SK-N-SH (cell line): ENCODE measurements around the gene SIRPB2. TPM values are rescaled to one million over a fixed set of nuclear protein-coding genes. Genes with fewer than 3 reads are reported as not detected.

Experiments
- CTCF ChIA-PET: fragments of 300-600, 350-600 bp; formaldehyde crosslinking; extraction: SDS; loops from one replicate; lab custom pipeline; 2021; lab: Yijun Ruan, JAX
- POLR2A ChIA-PET: fragments of 350-600 bp; sonication (Branson Sonifier 250); formaldehyde crosslinking; extraction: SDS; loops from one replicate; lab custom pipeline; 2020; ENCODE audit warnings: antibody characterized with exemption, inconsistent platforms; lab: Yijun Ruan, JAX
- DNase-seq: peaks from one replicate; pipeline ENCODE4 v3.0.0; 2012
- H2AFZ ChIP-seq: fragments of 200-600 bp; sonication (generic); 2 replicates; pipeline ENCODE4 v1.8.1; 2016; ENCODE audit warnings: antibody characterized with exemption, mild to moderate bottlenecking, low read depth
- H3F3A ChIP-seq: fragments of 200-600 bp; sonication (generic); replicated peaks from 2 replicates; pipeline ENCODE3; 2016; ENCODE audit warnings: antibody characterized with exemption, mild to moderate bottlenecking; ENCODE audit not compliant: insufficient read depth
- H3K27ac ChIP-seq, 2 experiments: fragments of 200-500 bp in 1 of 2; fragments of 200-600 bp in 1 of 2; sonication (Bioruptor generic) in 1 of 2; sonication (generic), shearing (Covaris generic) in 1 of 2; 2 replicates each; pipeline versions ENCODE4 v1.5.1 to v1.6.1; 2014 to 2016; ENCODE audit warnings: low read depth in 2 of 2, inconsistent platforms in 1 of 2, low read length in 1 of 2, mild to moderate bottlenecking in 1 of 2, mixed read lengths in 1 of 2
- H3K27me3 ChIP-seq: fragments of 200-600 bp; sonication (generic), shearing (Covaris generic); 2 replicates; pipeline ENCODE4 v1.6.1; 2016; ENCODE audit warnings: mixed run types; ENCODE audit not compliant: insufficient read depth
- H3K36me3 ChIP-seq, 2 experiments: fragments of 200-500 bp in 1 of 2; fragments of 200-600 bp in 1 of 2; sonication (Bioruptor generic) in 1 of 2; sonication (generic) in 1 of 2; replicated peaks in 1 of 2; 2 replicates each; pipeline versions ENCODE3 to v1.5.1; 2014 to 2016; ENCODE audit warnings: low read length in 1 of 2, mild to moderate bottlenecking in 1 of 2; ENCODE audit not compliant: insufficient read depth in 2 of 2, control insufficient read depth in 1 of 2
- H3K4me1 ChIP-seq, 2 experiments: fragments of 200-500 bp in 1 of 2; fragments of 200-600 bp in 1 of 2; sonication (Bioruptor generic) in 1 of 2; sonication (generic), shearing (Covaris generic) in 1 of 2; 2 replicates each; pipeline versions ENCODE4 v1.5.1 to v1.6.1; 2014 to 2016; ENCODE audit warnings: low read depth in 1 of 2, low read length in 1 of 2, mixed run types in 1 of 2; ENCODE audit not compliant: insufficient read depth in 2 of 2, control insufficient read depth in 1 of 2
- H3K4me2 ChIP-seq: fragments of 200-600 bp; sonication (generic), shearing (Covaris generic); 2 replicates; pipeline ENCODE4 v1.6.1; 2017; ENCODE audit warnings: mixed run types
- H3K4me3 ChIP-seq, 2 experiments: fragments of 200-500 bp in 1 of 2; fragments of 200-600 bp in 1 of 2; sonication (Bioruptor generic) in 1 of 2; sonication (generic), shearing (Covaris generic) in 1 of 2; 2 replicates each; pipeline versions ENCODE4 v1.5.1 to v1.8.1; 2014 to 2016; ENCODE audit warnings: low read depth in 2 of 2, inconsistent platforms in 1 of 2, low read length in 1 of 2, mild to moderate bottlenecking in 1 of 2, mixed read lengths in 1 of 2, moderate library complexity in 1 of 2
- H3K79me2 ChIP-seq: fragments of 200-600 bp; sonication (generic); 2 replicates; pipeline ENCODE4 v1.8.1; 2017; ENCODE audit warnings: mild to moderate bottlenecking; ENCODE audit not compliant: insufficient read depth
- H3K9ac ChIP-seq: fragments of 200-600 bp; sonication (generic); 2 replicates; pipeline ENCODE4 v1.6.1; 2017; ENCODE audit warnings: mixed run types
- H3K9me2 ChIP-seq: fragments of 200-600 bp; sonication (generic); 2 replicates; pipeline ENCODE4 v1.6.1; 2017; ENCODE audit warnings: mixed run types
- H3K9me3 ChIP-seq: fragments of 200-600 bp; sonication (generic); 2 replicates; pipeline ENCODE4 v1.6.1; 2017; ENCODE audit warnings: mixed run types, mild to moderate bottlenecking, moderate library complexity
- H4K20me1 ChIP-seq: fragments of 200-600 bp; sonication (generic); 2 replicates; pipeline ENCODE4 v1.6.1; 2017; ENCODE audit warnings: mild to moderate bottlenecking, mixed run types; ENCODE audit not compliant: insufficient read depth
- EP300 ChIP-seq, 2 experiments: IDR thresholded peaks; 2 replicates each; pipeline versions ENCODE4 v1.4.0 to v1.6.1; 2012; ENCODE audit warnings: borderline replicate concordance in 1 of 2, low read depth in 1 of 2, low read length in 1 of 2
- EZH2phosphoT487 ChIP-seq: fragments of 200-600 bp; sonication (generic); IDR thresholded peaks from 2 replicates; pipeline ENCODE4 v1.6.1; 2017; ENCODE audit warnings: low read depth, mixed run types, mild to moderate bottlenecking, antibody characterized with exemption, moderate library complexity, borderline replicate concordance
- FOXM1 ChIP-seq: IDR thresholded peaks from 2 replicates; pipeline ENCODE4 v1.4.0; 2012; ENCODE audit warnings: low read depth, mild to moderate bottlenecking
- MEF2A ChIP-seq: IDR thresholded peaks from 2 replicates; pipeline ENCODE4 v1.4.0; 2012; ENCODE audit warnings: low read depth, borderline replicate concordance
- MXI1 ChIP-seq: IDR thresholded peaks from 2 replicates; pipeline ENCODE4 v1.6.1; 2012; ENCODE audit warnings: mild to moderate bottlenecking, low read depth, low read length, improper control_type of control experiment
- NRF1 ChIP-seq: IDR thresholded peaks from 2 replicates; pipeline ENCODE4 v1.6.1; 2012; ENCODE audit warnings: low read depth, mild to moderate bottlenecking, low read length
- RFX5 ChIP-seq: IDR thresholded peaks from 2 replicates; pipeline ENCODE4 v1.6.1; 2012; ENCODE audit warnings: mild to moderate bottlenecking, improper control_type of control experiment, low read length
- SMC3 ChIP-seq: IDR thresholded peaks from 2 replicates; pipeline ENCODE4 v1.6.1; 2012; ENCODE audit warnings: low read depth, low read length, improper control_type of control experiment
- WGBS: methylation state at CpG from one replicate; pipeline ENCODE4 v1.1.6; 2017; ENCODE audit warnings: low lambda C conversion rate; 5-methylcytosine and 5-hydroxymethylcytosine counted together
- polyA plus RNA-seq, 3 experiments: library from polyadenylated mRNA; depleted of rRNA; stranded (reverse); fragments of >200 nt; gene quantifications; 2 replicates each; pipeline ENCODE4 v1.2.3, GENCODE V29; 2012
- TF ChIP-seq, protein P1 (sequence below): IDR thresholded peaks from 2 replicates; pipeline ENCODE4 v1.4.0; 2012; ENCODE audit warnings: low read depth
- TF ChIP-seq, protein P2 (sequence below): IDR thresholded peaks from 2 replicates; pipeline ENCODE4; 2012
- TF ChIP-seq, protein P3 (sequence below): fragments of 200-600 bp; sonication (generic); IDR thresholded peaks from 2 replicates; pipeline ENCODE4 v1.6.1; 2017; ENCODE audit warnings: antibody characterized with exemption, mild to moderate bottlenecking, moderate library complexity
- TF ChIP-seq, protein P4 (sequence below): IDR thresholded peaks from 2 replicates; pipeline ENCODE4 v1.4.0; 2012; ENCODE audit warnings: low read depth, borderline replicate concordance
- TF ChIP-seq, protein P5 (sequence below): IDR thresholded peaks from 2 replicates; pipeline ENCODE4 v1.6.1; 2012; ENCODE audit warnings: mild to moderate bottlenecking, low read depth, low read length, moderate library complexity

SIRPB2 gene
- polyA plus RNA-seq, 1 of the 3 experiments (the other 2 are of a cell fraction): not detected

DNA sequence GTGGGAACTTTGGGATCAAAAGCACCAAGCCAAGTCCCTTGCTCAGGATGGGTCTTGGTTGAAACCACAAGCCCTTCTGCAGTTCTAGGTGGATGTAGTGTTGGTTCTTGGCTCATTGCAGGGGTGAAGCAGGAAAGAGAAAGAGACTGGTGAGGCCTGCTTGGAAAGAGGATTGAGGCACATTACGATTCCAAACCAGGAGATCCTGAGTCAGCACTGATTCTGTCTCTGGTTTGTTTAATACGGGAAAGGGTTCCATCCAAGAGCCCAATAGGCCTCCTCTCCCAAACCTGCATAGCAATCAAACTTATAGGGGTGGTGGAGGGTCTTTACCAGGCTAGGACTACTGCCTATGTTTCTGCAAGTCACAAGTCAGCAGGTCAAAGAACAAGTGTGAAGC is 48.9 kb downstream of the SIRPB2 start:
- Histone ChIP-seq H3K9me3 (no peaks in the 10 kb centered on the region), H3K4me1 (no peaks in the 10 kb centered on the region), H4K20me1 (no peaks in the 10 kb centered on the region), H3K9ac (no peak overlapping the region), H3K27me3 (no peaks in the 10 kb centered on the region), H3K36me3 (peaks cover 42 to 62% of the 10 kb centered on the region in 2 experiments), H3K79me2 (no peaks in the 10 kb centered on the region), H3K4me2 (no peak overlapping the region), H3K4me3 (no peak overlapping the region), H3K27ac (no peak overlapping the region), H2AFZ (no peak overlapping the region), H3K9me2 (no peaks in the 10 kb centered on the region), H3F3A (no peaks in the 10 kb centered on the region)
- ChIA-PET CTCF (no interaction called here), POLR2A (no interaction called here)
- 90% methylated on average over 2 of the region's 2 CpGs for WGBS
- DNase-seq: no peak
- TF ChIP-seq NRF1 (no peak), MXI1 (no peak), FOXM1 (no peak), EP300 (IDR thresholded peaks at IDR 0.05; ENCODE audit: borderline replicate concordance in 1 of 2, low read depth in 1 of 2, low read length in 1 of 2) (no peak), MEF2A (no peak), SMC3 (no peak), EZH2phosphoT487 (no peak), RFX5 (no peak)
- TF ChIP-seq, protein P1, sequence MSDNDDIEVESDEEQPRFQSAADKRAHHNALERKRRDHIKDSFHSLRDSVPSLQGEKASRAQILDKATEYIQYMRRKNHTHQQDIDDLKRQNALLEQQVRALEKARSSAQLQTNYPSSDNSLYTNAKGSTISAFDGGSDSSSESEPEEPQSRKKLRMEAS: no peak
- TF ChIP-seq, protein P2, sequence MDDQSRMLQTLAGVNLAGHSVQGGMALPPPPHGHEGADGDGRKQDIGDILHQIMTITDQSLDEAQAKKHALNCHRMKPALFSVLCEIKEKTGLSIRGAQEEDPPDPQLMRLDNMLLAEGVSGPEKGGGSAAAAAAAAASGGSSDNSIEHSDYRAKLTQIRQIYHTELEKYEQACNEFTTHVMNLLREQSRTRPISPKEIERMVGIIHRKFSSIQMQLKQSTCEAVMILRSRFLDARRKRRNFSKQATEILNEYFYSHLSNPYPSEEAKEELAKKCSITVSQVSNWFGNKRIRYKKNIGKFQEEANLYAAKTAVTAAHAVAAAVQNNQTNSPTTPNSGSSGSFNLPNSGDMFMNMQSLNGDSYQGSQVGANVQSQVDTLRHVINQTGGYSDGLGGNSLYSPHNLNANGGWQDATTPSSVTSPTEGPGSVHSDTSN: no peak
- TF ChIP-seq, protein P3, sequence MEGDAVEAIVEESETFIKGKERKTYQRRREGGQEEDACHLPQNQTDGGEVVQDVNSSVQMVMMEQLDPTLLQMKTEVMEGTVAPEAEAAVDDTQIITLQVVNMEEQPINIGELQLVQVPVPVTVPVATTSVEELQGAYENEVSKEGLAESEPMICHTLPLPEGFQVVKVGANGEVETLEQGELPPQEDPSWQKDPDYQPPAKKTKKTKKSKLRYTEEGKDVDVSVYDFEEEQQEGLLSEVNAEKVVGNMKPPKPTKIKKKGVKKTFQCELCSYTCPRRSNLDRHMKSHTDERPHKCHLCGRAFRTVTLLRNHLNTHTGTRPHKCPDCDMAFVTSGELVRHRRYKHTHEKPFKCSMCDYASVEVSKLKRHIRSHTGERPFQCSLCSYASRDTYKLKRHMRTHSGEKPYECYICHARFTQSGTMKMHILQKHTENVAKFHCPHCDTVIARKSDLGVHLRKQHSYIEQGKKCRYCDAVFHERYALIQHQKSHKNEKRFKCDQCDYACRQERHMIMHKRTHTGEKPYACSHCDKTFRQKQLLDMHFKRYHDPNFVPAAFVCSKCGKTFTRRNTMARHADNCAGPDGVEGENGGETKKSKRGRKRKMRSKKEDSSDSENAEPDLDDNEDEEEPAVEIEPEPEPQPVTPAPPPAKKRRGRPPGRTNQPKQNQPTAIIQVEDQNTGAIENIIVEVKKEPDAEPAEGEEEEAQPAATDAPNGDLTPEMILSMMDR: no peak
- TF ChIP-seq, protein P4, sequence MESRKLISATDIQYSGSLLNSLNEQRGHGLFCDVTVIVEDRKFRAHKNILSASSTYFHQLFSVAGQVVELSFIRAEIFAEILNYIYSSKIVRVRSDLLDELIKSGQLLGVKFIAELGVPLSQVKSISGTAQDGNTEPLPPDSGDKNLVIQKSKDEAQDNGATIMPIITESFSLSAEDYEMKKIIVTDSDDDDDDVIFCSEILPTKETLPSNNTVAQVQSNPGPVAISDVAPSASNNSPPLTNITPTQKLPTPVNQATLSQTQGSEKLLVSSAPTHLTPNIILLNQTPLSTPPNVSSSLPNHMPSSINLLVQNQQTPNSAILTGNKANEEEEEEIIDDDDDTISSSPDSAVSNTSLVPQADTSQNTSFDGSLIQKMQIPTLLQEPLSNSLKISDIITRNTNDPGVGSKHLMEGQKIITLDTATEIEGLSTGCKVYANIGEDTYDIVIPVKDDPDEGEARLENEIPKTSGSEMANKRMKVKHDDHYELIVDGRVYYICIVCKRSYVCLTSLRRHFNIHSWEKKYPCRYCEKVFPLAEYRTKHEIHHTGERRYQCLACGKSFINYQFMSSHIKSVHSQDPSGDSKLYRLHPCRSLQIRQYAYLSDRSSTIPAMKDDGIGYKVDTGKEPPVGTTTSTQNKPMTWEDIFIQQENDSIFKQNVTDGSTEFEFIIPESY: no peak
- TF ChIP-seq, protein P5, sequence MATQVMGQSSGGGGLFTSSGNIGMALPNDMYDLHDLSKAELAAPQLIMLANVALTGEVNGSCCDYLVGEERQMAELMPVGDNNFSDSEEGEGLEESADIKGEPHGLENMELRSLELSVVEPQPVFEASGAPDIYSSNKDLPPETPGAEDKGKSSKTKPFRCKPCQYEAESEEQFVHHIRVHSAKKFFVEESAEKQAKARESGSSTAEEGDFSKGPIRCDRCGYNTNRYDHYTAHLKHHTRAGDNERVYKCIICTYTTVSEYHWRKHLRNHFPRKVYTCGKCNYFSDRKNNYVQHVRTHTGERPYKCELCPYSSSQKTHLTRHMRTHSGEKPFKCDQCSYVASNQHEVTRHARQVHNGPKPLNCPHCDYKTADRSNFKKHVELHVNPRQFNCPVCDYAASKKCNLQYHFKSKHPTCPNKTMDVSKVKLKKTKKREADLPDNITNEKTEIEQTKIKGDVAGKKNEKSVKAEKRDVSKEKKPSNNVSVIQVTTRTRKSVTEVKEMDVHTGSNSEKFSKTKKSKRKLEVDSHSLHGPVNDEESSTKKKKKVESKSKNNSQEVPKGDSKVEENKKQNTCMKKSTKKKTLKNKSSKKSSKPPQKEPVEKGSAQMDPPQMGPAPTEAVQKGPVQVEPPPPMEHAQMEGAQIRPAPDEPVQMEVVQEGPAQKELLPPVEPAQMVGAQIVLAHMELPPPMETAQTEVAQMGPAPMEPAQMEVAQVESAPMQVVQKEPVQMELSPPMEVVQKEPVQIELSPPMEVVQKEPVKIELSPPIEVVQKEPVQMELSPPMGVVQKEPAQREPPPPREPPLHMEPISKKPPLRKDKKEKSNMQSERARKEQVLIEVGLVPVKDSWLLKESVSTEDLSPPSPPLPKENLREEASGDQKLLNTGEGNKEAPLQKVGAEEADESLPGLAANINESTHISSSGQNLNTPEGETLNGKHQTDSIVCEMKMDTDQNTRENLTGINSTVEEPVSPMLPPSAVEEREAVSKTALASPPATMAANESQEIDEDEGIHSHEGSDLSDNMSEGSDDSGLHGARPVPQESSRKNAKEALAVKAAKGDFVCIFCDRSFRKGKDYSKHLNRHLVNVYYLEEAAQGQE: no peak
